Smooth muscle cell (in vitro differentiated cells): ENCODE measurements around the gene ATP10D. TPM values are rescaled to one million over a fixed set of nuclear protein-coding genes. Genes with fewer than 3 reads are reported as not detected.

ENCODE experiments used
- DNase-seq: peaks from one replicate; lab custom pipeline; 2025; ENCODE audit not compliant: unreplicated experiment; lab: John Stamatoyannopoulos, UW
- H2AFZ ChIP-seq: fragments of 200-600 bp; sonication (generic); 2 replicates; pipeline ENCODE4 v1.6.0; 2016; ENCODE audit warnings: antibody characterized with exemption, low read depth, mild to moderate bottlenecking
- H3F3A ChIP-seq: fragments of 200-600 bp; sonication (generic); 2 replicates; pipeline ENCODE4 v1.6.0; 2017; ENCODE audit warnings: antibody characterized with exemption, low read depth
- H3K27ac ChIP-seq: fragments of 200-600 bp; sonication (generic); 2 replicates; pipeline ENCODE4 v1.5.1; 2016; ENCODE audit warnings: low read depth, mild to moderate bottlenecking
- H3K27me3 ChIP-seq: fragments of 200-600 bp; sonication (generic); 2 replicates; pipeline ENCODE4 v1.6.1; 2016; ENCODE audit warnings: low read depth, mild to moderate bottlenecking
- H3K36me3 ChIP-seq: fragments of 200-600 bp; sonication (generic); 2 replicates; pipeline ENCODE4 v1.5.1; 2016; ENCODE audit warnings: low read depth
- H3K4me1 ChIP-seq: fragments of 200-600 bp; sonication (generic); 2 replicates; pipeline ENCODE4 v1.5.1; 2016; ENCODE audit warnings: low read depth
- H3K4me2 ChIP-seq: fragments of 200-600 bp; sonication (generic); 2 replicates; pipeline ENCODE4 v1.6.0; 2016; ENCODE audit warnings: mild to moderate bottlenecking
- H3K4me3 ChIP-seq: fragments of 200-600 bp; sonication (generic); 2 replicates; pipeline ENCODE4 v1.5.1; 2016; ENCODE audit warnings: mild to moderate bottlenecking
- H3K79me2 ChIP-seq: fragments of 200-600 bp; sonication (generic); 2 replicates; pipeline ENCODE4 v1.6.0; 2016; ENCODE audit warnings: low read depth, mild to moderate bottlenecking
- H3K9ac ChIP-seq: fragments of 200-600 bp; sonication (generic); 2 replicates; pipeline ENCODE4 v1.6.0; 2016; ENCODE audit warnings: low read depth
- H3K9me3 ChIP-seq: fragments of 200-600 bp; sonication (generic); replicated peaks from 2 replicates; pipeline ENCODE4 v1.5.1; 2016; ENCODE audit warnings: low read depth
- H4K20me1 ChIP-seq: fragments of 200-600 bp; sonication (generic); 2 replicates; pipeline ENCODE4 v1.6.0; 2016; ENCODE audit warnings: low read depth
- WGBS: methylation state at CpG from one replicate; pipeline ENCODE4 v1.1.7; 2016; ENCODE audit warnings: low lambda C conversion rate; 5-methylcytosine and 5-hydroxymethylcytosine counted together
- polyA plus RNA-seq: library from polyadenylated mRNA; unstranded; fragments of >200 nt; fragmentation: Nextera tagmentation; extraction: Ambion mirVana; gene quantifications from 2 replicates; pipeline ENCODE4 v1.2.1, GENCODE V29; 2016
- total RNA-seq: library from RNA; depleted of rRNA; stranded (reverse); fragments of >200 nt; gene quantifications from 2 replicates; pipeline ENCODE4 v1.2.3, GENCODE V29; 2014
- TF ChIP-seq, protein P1 (sequence below): fragments of 200-600 bp; sonication (generic); IDR thresholded peaks from 2 replicates; pipeline ENCODE4 v1.5.1; 2017; ENCODE audit warnings: borderline replicate concordance, mild to moderate bottlenecking, antibody characterized with exemption; ENCODE audit not compliant: insufficient read depth, poor library complexity, severe bottlenecking

The ATP10D gene
- total and polyA plus RNA-seq, 2 experiments from 2014 or later = 8.6 to 28.4 TPM

DNA sequence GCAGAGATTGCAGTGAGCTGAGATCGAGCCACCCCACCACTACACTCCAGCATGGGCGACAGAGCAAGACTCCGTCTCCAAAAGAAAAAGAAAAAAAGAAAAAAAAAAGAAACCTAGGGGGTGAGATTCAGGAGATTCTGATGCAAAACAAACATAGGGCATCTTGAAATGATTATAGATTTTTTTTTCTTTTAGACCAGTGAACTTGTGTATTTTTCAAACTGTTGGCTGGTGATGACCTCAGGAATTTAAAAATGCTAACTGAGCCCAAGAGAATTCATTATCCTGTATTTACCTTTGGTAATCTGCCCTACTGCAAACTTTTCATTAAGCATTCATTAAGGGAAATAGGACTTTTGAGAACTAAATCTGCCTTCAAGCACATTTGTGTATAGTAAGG is 20.6 kb downstream of the ATP10D start:
- H2AFZ ChIP-seq = no peak overlapping the region
- no peaks in the 10 kb centered on the region for H3F3A ChIP-seq
- no peaks in the 10 kb centered on the region for H3K79me2 ChIP-seq
- WGBS = 85% methylated on average over 3 of the region's 3 CpGs
- no peaks in the 10 kb centered on the region for H3K9me3 ChIP-seq
- no peaks in the 10 kb centered on the region for H3K27me3 ChIP-seq
- no peak overlapping the region for H3K27ac ChIP-seq
- H4K20me1 ChIP-seq = no peaks in the 10 kb centered on the region
- H3K36me3 ChIP-seq = no peaks in the 10 kb centered on the region
- TF ChIP-seq, protein P1, sequence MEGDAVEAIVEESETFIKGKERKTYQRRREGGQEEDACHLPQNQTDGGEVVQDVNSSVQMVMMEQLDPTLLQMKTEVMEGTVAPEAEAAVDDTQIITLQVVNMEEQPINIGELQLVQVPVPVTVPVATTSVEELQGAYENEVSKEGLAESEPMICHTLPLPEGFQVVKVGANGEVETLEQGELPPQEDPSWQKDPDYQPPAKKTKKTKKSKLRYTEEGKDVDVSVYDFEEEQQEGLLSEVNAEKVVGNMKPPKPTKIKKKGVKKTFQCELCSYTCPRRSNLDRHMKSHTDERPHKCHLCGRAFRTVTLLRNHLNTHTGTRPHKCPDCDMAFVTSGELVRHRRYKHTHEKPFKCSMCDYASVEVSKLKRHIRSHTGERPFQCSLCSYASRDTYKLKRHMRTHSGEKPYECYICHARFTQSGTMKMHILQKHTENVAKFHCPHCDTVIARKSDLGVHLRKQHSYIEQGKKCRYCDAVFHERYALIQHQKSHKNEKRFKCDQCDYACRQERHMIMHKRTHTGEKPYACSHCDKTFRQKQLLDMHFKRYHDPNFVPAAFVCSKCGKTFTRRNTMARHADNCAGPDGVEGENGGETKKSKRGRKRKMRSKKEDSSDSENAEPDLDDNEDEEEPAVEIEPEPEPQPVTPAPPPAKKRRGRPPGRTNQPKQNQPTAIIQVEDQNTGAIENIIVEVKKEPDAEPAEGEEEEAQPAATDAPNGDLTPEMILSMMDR = no peak
- no peak overlapping the region for H3K9ac ChIP-seq
- no peak overlapping the region for H3K4me2 ChIP-seq
- no peak overlapping the region for H3K4me3 ChIP-seq
- H3K4me1 ChIP-seq = peaks cover 6% of the 10 kb centered on the region
- no peak for DNase-seq

DNA sequence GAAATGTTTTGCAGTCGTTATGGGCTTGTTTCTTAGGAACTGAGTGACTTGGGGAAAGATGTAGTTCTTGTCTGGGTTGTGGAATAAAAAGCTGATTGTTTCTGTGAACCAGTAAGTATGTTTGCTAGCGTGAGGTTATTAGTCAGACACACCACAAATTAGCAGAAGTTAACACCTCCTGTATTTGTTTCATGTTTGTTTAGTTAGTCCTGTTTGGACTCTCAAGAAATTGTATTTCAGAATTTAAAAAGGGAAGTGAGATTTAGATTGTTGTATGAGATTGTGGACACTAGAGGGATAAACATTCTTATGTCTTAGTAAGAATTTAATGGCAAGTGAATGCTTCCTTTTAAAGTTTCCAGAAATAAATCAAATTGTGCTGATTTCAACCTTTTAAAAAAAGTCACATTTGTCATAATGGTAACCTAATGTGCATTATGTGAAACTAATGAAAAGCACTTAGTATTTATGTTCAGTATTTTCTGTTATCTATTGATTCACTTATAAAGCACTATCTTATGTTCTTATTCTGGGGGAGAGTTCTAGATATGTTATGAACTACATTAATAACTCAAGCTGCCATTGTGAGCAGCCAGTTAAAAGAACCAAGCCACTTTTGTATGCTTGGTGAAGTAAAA is 25.6 kb downstream of the ATP10D start:
- TF ChIP-seq, protein P1 = peak; percentile 21
- Histone ChIP-seq H3K4me1 (peaks cover 6% of the 10 kb centered on the region), H3K36me3 (peaks cover 6% of the 10 kb centered on the region), H4K20me1 (no peaks in the 10 kb centered on the region), H3K9me3 (no peaks in the 10 kb centered on the region), H3K27ac (peak overlapping the region; percentile 30), H2AFZ (no peak overlapping the region), H3K4me2 (peak overlapping the region; percentile 15), H3K27me3 (no peaks in the 10 kb centered on the region), H3F3A (no peaks in the 10 kb centered on the region), H3K79me2 (peaks cover 6% of the 10 kb centered on the region), H3K9ac (no peak overlapping the region), H3K4me3 (no peak overlapping the region)
- no peak for DNase-seq
- WGBS = 63% methylated on average over 2 of the region's 2 CpGs

DNA sequence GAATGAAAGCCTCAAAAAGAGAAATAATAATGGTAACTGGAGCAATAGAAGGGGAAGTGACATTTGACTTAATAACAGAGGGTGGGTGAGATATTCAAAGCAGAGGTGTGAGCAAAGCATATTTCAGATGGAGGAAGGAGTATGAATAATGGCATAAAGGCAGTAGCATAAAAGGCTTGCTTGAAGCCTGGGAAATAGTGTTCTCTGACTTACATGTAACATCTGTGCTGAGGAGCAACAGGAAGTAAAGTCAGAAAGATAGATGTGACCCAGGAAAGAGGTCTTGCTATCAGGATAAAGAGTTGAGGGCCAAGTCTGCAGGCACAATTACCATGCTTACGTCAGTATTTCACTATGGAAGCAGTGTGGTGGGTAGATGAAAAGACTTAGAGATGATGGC is 28.4 kb downstream of the ATP10D start:
- WGBS = 100% methylated on average over 1 of the region's 1 CpG

More for the DNA sequence above, 28.4 kb downstream of the ATP10D start:
- H3K9me3 ChIP-seq = no peaks in the 10 kb centered on the region
- H3K4me2 ChIP-seq = no peak overlapping the region
- H3K79me2 ChIP-seq = peaks cover 6% of the 10 kb centered on the region
- H3K27ac ChIP-seq = no peak overlapping the region
- DNase-seq = no peak
- no peaks in the 10 kb centered on the region for H3K27me3 ChIP-seq
- H3K4me3 ChIP-seq = no peak overlapping the region
- H3K36me3 ChIP-seq = peaks cover 6% of the 10 kb centered on the region
- H2AFZ ChIP-seq = no peak overlapping the region
- no peak overlapping the region for H3K9ac ChIP-seq
- peaks cover 9% of the 10 kb centered on the region for H3K4me1 ChIP-seq
- H3F3A ChIP-seq = no peaks in the 10 kb centered on the region
- no peaks in the 10 kb centered on the region for H4K20me1 ChIP-seq
- TF ChIP-seq, protein P1 = no peak
